GM18499 (cell line): ENCODE measurements around the gene SAMD4B.
A peak's percentile ranks its signal among the peaks of the same experiment; 100 is the strongest.

Source experiments
- ATAC-seq: cut with Tn5 transposase; IDR thresholded peaks from one replicate; pipeline ENCODE4 v1.9.1; 2021; ENCODE audit warnings: moderate number of reproducible peaks; ENCODE audit not compliant: insufficient read depth, unreplicated experiment

Gene SAMD4B

DNA sequence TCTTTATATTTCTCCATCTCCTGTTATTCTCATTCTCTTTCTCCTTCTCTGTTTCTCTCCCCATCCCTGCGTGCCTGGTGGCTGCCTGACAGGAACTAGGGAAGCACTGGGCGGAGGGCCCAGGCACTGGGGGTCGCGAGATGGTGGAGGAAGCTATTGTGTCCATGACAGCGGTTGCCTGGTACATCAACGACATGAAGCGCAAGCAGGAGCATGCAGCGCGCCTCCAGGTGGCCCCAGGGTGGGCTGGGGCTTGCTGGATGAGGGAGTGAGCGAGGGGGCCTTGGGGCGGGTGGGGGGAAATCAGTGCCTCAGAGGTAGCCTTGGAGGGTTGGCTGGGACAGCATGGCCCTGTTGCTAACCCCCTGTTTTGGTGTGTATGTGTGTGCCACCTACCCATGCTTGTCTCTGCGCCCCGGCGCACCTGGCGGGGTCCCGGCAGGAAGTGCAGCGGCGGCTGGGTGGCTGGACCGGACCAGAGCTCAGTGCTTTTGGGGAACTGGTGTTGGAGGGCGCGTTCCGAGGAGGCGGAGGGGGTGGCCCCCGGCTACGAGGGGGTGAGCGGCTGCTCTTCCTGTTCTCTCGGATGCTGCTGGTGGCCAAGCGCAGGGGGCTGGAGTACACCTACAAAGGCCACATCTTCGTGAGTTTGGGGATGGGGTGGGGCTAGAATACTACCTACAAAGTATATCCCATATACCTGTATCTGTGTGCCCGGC, 75.4 kb downstream of the SAMD4B start:
- ATAC-seq = no peak

DNA sequence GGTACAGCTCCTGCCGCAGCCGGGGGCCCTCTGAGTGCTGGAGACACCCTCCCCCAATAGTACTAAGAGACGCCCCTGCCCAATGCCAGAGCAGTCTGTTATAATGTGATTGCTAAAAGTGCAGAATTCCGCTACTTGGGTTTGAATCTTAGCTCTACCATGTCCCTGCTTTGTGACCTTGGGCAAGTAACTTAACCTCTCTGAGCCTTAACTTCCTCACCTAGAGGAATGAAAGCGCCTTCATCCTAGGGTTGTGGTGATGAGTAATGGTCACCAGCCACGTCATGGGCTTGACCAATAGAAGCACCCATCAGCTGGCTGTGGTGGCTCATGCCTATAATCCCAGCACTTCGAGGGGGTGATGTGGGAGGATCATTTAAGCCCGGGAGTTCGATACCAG, 76.8 kb downstream of the SAMD4B start:
- no peak for ATAC-seq

DNA sequence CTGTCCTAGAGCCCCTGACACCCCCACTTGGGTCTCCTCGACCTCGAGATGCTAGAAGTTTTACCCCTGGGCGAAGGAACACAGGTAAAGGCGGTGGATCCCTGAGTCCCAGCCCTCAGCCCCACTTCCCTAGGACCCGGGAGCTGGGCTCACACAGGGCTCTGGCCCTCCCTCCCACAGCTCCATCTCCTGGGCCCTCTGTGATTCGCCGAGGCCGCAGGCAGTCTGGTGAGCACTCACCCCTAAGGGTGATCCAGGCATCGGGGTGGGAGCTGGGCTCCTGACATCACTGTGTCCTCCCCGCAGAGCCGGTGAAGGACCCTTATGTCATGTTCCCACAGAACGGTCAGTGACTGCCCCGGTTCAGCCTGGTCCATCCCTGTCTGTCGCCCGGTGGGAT, 78.5 kb downstream of the SAMD4B start:
- ATAC-seq = no peak

DNA sequence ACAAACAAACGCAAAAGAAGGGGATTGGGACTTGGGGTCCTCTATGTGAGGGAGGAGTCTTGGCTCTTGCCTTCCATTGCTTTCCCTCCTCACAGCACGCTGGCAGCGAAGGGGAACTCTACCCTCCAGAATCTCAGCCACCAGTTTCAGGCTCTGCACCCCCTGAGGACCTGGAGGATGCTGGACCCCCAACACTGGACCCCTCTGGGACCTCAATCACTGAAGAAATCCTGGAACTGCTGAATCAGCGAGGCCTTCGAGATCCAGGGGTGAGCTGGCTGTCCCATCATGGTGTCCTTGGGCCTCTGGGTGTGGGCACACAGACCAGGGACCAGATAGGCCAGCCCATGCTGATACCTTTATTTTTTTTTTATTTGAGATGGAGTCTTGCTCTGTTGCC, 79.8 kb downstream of the SAMD4B start:
- no peak for ATAC-seq

DNA sequence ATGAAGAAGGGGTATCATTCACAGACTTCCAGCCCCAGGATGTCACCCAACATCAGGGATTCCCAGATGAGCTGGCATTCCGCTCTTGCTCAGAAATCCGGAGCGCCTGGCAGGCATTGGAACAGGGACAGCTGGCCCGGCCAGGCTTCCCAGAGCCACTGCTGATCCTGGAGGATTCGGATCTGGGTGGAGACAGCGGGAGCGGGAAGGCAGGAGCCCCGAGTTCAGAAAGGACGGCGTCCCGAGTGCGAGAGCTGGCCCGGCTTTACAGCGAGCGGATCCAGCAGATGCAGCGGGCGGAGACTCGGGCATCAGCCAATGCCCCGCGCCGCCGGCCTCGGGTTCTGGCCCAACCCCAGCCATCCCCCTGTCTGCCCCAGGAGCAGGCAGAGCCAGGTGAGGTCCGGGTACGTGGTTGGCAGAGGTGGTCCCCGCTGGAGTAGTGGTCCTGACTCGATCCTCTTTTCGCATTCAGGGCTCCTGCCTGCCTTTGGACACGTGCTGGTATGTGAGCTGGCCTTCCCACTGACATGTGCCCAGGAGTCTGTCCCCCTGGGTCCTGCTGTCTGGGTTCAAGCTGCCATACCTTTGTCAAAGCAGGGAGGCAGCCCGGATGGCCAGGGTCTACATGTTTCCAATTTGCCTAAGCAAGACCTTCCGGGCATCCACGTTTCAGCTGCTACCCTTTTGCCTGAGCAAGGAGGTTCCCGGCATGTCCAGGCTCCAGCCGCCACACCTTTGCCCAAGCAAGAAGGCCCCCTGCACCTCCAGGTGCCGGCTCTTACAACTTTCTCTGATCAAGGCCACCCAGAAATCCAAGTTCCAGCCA, 81.3 kb downstream of the SAMD4B start:
- ATAC-seq = no peak

DNA sequence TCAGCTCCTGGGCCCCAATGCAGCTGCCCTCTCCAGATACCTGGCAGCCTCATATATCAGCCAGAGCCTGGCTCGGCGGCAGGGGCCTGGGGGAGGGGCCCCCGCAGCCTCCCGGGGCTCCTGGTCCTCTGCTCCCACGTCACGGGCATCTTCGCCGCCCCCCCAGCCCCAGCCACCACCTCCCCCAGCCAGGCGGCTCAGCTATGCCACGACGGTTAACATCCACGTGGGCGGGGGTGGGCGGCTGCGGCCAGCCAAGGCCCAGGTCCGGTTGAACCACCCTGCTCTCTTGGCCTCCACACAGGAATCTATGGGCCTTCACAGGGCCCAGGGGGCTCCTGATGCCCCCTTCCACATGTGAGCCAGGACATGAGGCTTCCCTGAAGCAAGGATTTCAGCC, 82.7 kb downstream of the SAMD4B start:
- no peak for ATAC-seq

DNA sequence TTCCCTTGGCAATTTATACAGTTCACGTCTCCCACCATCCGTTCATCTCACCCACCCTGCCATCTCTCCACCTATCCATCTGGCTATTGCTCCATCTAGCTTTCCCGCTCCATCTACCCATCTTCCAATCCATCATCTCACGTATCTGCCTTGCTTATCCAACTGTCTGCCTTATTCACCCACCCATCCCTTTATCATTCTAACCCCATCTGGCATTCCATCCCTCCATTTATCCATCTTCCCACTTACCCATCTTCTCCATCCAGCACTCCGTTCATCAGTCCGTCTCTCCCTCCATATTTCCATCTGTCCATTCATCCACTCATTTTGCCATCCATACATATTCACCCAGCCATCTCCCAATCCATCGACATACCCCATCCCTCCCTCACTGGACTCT, 83.5 kb downstream of the SAMD4B start:
- ATAC-seq = no peak

DNA sequence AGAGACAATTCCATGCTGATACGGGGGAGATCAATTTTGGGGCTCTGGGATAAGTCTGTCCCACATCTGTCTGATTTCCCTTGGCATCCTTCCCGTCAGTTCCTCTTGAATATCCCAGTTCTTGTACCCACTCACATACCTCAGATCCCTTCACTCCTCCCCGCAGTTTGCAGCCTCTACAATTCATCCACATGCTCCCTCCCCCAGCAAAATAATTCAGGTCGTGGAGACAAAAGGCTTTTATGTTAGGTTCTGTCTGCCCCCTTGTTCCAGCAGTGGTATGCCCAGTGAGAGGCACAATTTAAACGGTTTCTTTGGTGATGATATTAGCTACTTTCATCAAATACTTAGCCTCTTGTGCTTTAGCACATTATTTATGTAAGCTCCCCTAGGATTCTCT, 83.9 kb downstream of the SAMD4B start:
- no peak for ATAC-seq

DNA sequence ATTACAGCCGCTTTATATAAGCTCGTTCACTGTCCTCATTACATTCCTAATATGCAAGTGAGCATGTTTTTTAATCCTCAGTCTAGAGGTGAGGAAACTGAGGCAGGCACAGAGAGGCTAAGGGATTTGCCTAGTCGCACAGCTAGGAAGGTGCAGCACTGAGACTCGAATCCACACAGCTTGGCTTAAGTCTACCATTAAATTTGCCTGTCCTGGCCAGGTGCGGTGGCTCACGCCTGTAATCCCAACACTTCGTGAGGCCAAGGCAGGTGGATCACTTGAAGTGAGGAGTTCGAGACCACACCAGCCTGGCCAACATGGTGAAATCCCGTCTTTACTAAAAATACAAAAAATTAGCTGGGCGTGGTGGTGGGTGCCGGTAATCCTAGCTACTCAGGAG, 85.5 kb downstream of the SAMD4B start:
- no peak for ATAC-seq

DNA sequence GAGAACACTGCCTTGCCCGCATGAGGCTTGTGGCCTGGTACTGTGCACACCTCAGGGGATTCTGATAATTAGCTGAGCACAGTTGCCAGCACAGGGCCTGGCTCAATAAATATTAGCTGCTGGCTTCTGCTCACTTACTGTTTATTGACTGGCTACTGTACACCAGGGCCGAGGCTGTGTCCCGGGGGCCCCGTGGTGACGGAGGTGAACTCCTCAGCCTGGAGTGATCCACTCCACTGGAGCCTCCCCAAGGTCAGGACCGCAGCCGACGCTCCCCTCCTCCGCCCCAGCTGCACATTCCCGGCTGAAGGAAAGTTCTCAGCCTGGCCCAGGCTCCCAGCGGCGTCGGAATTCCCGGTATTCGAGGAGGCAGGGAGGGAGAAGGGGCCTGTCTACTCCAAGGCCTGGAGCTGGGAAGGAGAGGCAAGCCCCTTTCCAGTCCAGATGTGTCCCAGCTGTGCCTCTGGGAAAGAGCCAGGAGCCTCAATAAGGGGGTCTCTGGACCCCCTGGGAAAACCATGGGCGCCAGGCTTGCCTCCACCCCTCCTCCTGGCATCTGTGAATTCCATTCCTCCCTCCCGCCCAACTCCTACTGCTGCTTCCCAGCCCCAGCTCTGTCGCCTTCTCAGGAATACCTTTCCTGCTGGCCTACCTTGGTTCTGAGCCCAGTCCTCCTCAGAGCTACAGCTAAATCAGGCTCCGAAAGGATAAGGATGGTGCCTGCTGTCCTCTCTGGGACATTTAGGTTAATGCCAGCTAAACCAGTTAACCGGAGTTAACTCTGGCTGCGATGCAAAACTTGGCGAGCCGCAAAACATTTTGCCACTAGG, 86.3 kb downstream of the SAMD4B start:
- no peak for ATAC-seq

DNA sequence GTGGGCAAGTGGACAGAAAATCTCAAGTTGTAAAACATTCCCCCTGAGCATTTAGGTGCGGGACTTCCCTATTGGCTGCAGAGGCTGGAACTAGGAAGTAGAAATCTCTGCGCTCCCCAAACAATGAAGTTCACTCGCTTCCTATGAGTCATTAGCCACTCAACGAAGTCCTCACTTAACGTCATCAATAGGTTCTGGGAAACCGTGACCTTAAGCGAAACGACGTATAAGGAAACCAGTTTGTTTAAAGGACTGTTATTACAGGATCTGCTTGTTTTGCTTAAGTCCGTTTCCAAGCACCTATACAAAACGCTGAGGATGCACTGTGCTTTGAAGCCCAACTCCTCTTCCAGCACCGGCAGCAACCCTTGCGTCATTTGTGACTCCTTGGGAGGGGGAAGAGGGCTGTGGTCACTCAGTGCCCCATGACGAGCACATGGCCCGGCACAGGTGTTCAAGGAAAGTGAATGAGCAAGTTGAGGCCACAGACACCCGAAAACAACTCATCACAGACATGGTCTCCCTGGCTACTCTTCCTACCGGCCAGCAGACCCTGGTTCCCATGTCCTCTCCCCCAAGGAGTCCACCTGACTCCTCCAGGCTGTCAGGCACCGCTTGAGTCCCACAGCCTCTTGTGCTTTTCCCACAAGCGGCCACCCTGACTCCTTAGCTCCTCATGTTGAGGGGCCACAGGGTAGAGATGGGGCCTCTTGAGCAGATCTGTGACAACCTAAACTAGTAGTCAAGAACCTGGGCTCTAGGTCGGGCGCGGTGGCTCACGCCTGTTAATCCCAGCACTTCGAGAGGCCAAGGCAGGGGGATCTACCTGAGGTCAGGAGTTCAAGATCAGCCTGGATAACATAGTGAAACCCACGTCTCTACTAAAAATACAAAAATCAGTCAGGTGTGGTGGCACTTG, 88.7 kb downstream of the SAMD4B start:
- ATAC-seq = peak; percentile 42

DNA sequence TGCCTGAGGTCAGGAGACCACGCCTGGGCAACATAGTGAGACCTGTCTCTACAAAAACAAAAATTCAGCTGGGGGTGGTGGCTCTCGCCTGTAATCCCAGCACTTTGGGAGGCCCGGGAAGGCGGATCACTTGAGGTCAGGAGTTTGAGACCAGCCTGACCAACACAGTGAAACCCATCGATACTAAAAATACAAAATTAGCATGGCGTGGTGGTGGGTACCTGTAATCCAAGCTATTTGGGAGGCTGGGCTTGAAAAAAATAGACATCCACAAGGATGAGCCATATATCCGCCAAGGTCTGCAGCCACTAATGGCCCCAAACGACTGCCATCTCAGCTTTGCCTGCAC, 90.4 kb downstream of the SAMD4B start:
- no peak for ATAC-seq

DNA sequence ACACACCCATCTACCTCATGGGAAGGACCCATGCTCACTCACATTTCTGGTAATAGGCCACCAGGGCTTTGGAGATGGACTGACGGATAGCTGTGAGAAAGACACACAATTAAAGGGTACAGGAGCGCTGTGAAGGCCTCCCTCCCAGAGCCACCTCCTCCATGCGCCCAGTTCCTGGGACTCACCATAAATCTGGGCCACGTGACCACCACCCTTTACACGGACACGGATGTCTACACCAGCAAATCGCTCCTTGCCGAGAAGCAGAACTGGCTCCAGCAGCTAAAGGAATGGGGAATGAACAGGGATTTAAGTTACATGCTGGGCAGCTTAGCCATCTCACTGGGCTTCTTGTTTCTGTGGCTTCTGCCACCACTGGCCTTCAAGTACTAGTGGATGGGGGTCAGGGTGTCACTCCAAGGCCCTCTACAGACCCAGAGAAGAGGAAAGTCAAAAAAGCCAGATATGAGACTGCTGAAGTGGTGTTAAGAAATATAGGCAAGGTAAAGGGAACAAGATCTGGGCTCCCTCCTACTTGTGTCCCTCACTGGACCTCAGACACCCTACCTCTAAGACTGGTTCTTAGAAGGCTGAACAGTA, 91.4 kb downstream of the SAMD4B start:
- ATAC-seq = no peak

DNA sequence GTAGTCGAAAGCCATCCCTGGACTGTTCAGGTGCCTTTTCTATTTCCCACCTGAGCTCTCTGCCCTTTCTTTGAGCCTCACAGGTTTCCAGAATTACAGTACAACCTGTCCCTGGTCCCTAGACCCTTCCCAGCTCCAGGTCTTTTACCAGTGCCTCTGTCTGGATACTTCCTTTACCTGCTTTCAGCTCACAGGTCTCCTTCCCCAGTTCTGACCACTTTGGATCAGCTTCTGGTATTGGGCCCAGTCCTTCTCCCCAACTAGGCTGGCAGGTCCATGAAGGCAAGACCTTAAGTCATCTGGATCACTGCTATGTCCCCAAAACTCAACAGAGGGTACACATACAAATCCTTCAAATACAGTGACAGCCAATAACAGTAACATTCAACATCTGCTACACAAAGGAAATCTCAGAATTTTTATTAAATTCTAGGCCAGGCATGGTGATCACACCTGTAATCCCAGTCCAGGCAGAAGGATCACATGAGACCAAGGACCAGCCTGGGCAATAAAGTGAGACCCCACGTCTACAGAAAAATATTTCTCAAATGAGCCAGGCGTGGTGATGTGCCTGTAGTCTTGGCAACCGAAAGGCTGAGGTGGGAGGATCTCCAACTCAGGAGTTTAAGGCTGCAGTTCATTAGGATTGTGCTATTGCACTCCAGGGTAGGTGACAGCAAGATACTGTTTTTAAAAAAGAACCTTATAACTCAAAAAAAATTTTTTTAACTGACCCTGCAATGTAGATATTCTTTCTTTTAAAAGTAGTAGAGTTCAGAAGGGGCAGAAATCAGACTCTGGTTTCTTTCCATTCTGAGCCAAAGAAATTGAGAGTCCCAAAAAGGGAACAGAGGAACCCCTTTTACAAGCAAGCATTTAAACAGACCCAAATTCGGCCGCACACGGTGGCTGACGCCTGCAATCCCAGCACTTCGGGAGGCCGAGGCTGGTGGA, 92.2 kb downstream of the SAMD4B start:
- no peak for ATAC-seq
